Measurements from ENCODE around the gene LHFPL6. TPM values are rescaled to one million over a fixed set of nuclear protein-coding genes. Genes with fewer than 3 reads are reported as not detected.

Gene LHFPL6
- total RNA-seq, 2 donors from 2014 or later = 0.53 to 2.8 TPM

DNA sequence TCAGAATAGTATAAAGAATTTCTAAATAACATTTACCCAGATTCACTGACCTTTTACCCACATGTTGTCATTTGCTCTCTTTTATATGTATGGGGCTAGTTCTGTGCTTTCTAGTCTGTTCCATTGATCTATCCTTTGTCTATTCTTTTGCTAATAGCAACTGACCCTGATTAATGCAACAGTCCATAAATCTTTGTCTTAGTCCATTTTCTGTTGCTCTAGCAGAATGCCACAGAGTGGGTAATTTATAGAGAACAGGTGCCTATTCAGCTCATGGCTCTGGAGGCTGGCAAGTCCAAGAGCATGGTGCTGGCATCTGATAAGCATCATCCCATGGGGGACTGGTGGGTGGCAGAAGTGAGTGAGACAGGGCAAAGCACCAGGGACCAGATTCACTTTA lies 52.1 kb downstream of the LHFPL6 start:
- H3K9me3 Mint-ChIP-seq = peaks cover 1% of the 10 kb centered on the region
- no peaks in the 10 kb centered on the region for H3K4me1 Mint-ChIP-seq
- Histone ChIP-seq H3K4me1 (ENCODE audit: control insufficient read depth, insufficient read depth, low read length) (no peaks in the 10 kb centered on the region), H3K27ac (ENCODE audit: low read depth, low read length) (no peak overlapping the region), H3K36me3 (ENCODE audit: control insufficient read depth, insufficient read depth, low read length) (no peaks in the 10 kb centered on the region), H3K27me3 (ENCODE audit: control insufficient read depth, insufficient read depth, low read length, poor library complexity, severe bottlenecking) (no peaks in the 10 kb centered on the region), H3K4me3 (ENCODE audit: low read length) (no peak overlapping the region), H3K9ac (ENCODE audit: extremely low read depth, low read length, poor library complexity, severe bottlenecking) (no peak overlapping the region), H3K9me3 (ENCODE audit: control insufficient read depth, low read length) (no peaks in the 10 kb centered on the region)
- TF ChIP-seq, protein P1, sequence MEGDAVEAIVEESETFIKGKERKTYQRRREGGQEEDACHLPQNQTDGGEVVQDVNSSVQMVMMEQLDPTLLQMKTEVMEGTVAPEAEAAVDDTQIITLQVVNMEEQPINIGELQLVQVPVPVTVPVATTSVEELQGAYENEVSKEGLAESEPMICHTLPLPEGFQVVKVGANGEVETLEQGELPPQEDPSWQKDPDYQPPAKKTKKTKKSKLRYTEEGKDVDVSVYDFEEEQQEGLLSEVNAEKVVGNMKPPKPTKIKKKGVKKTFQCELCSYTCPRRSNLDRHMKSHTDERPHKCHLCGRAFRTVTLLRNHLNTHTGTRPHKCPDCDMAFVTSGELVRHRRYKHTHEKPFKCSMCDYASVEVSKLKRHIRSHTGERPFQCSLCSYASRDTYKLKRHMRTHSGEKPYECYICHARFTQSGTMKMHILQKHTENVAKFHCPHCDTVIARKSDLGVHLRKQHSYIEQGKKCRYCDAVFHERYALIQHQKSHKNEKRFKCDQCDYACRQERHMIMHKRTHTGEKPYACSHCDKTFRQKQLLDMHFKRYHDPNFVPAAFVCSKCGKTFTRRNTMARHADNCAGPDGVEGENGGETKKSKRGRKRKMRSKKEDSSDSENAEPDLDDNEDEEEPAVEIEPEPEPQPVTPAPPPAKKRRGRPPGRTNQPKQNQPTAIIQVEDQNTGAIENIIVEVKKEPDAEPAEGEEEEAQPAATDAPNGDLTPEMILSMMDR (conservative IDR thresholded peaks at IDR 0.05) = no peak
- H3K36me3 Mint-ChIP-seq (ENCODE audit: low read depth) = no peaks in the 10 kb centered on the region
- no peak for DNase-seq
- no peak overlapping the region for H3K27ac Mint-ChIP-seq
- no peak overlapping the region for H3K4me3 Mint-ChIP-seq
- H3K27me3 Mint-ChIP-seq (ENCODE audit: insufficient read depth) = peaks cover 3% of the 10 kb centered on the region

DNA sequence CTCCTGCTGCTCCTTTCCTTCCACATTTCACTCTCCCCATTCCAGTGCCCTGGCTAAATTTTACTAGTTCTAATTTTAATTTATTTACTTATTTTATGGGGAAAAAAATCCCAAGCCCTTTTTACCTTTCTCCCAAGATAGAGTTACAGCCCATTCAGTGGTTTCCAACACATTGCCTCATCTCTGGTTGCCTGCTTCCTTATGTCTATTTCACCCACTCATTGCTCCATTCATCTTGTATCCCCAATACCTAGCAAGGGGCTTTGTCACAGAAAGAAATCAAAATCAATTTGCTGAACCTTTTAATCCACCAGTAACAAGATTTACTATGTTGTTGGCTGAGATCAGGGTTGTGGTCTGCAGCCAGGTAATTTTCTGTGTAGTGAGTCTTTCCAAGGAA lies 55.9 kb downstream of the LHFPL6 start:
- H3K27ac Mint-ChIP-seq = no peak overlapping the region
- H3K27me3 ChIP-seq (ENCODE audit: control insufficient read depth, insufficient read depth, low read length, poor library complexity, severe bottlenecking) = no peaks in the 10 kb centered on the region
- no peak overlapping the region for H3K27ac ChIP-seq (ENCODE audit: low read depth, low read length)
- H3K4me1 Mint-ChIP-seq = no peaks in the 10 kb centered on the region
- H3K9me3 Mint-ChIP-seq = peaks cover 1% of the 10 kb centered on the region
- H3K4me1 ChIP-seq (ENCODE audit: control insufficient read depth, insufficient read depth, low read length) = no peaks in the 10 kb centered on the region
- H3K4me3 Mint-ChIP-seq = no peak overlapping the region
- TF ChIP-seq, protein P1 (conservative IDR thresholded peaks at IDR 0.05) = no peak
- no peaks in the 10 kb centered on the region for H3K9me3 ChIP-seq (ENCODE audit: control insufficient read depth, low read length)
- no peaks in the 10 kb centered on the region for H3K36me3 Mint-ChIP-seq (ENCODE audit: low read depth)
- DNase-seq = no peak
- H3K27me3 Mint-ChIP-seq (ENCODE audit: insufficient read depth) = no peaks in the 10 kb centered on the region
- H3K36me3 ChIP-seq (ENCODE audit: control insufficient read depth, insufficient read depth, low read length) = no peaks in the 10 kb centered on the region
- H3K4me3 ChIP-seq (ENCODE audit: low read length) = no peak overlapping the region
- H3K9ac ChIP-seq (ENCODE audit: extremely low read depth, low read length, poor library complexity, severe bottlenecking) = no peak overlapping the region

GRCh38 chr13:39542361-39542760 lies 60.6 kb downstream of the LHFPL6 start:
- no peaks in the 10 kb centered on the region for H3K27me3 ChIP-seq (ENCODE audit: control insufficient read depth, insufficient read depth, low read length, poor library complexity, severe bottlenecking)
- H3K27me3 Mint-ChIP-seq (ENCODE audit: insufficient read depth) = peaks cover 3% of the 10 kb centered on the region

More at GRCh38 chr13:39542361-39542760, 60.6 kb downstream of the LHFPL6 start:
- Histone ChIP-seq H3K27ac (ENCODE audit: low read depth, low read length) (no peak overlapping the region), H3K4me3 (ENCODE audit: low read length) (no peak overlapping the region), H3K9ac (ENCODE audit: extremely low read depth, low read length, poor library complexity, severe bottlenecking) (no peak overlapping the region), H3K9me3 (ENCODE audit: control insufficient read depth, low read length) (no peaks in the 10 kb centered on the region), H3K4me1 (ENCODE audit: control insufficient read depth, insufficient read depth, low read length) (no peaks in the 10 kb centered on the region), H3K36me3 (ENCODE audit: control insufficient read depth, insufficient read depth, low read length) (no peaks in the 10 kb centered on the region)
- Mint-ChIP-seq H3K9me3 (no peaks in the 10 kb centered on the region), H3K27ac (no peak overlapping the region), H3K4me3 (no peak overlapping the region), H3K36me3 (ENCODE audit: low read depth) (no peaks in the 10 kb centered on the region), H3K4me1 (no peaks in the 10 kb centered on the region)
- TF ChIP-seq, protein P1 (conservative IDR thresholded peaks at IDR 0.05) = no peak
- 94 to 100% methylated on average over 1 to 2 of the region's 2 CpGs for WGBS, 2 experiments (ENCODE audit: insufficient coverage in 1 of 2, insufficient read length in 1 of 2)
- no peak for DNase-seq
